Transverse colon (tissue), 3 donors: Measurements from ENCODE around the gene TM9SF1.

Experiments used
- POLR2A ChIP-seq: fragments of 450-650 bp; IDR thresholded peaks from one replicate; pipeline ENCODE4 v1.6.1; 2016; ENCODE audit warnings: antibody characterized with exemption, mild to moderate bottlenecking, moderate library complexity
- TF ChIP-seq, protein P1 (sequence below), 5 experiments: fragments of 200-600 bp in 3 of 5; fragments of 450-650 bp in 2 of 5; sonication (generic) in 3 of 5; IDR thresholded peaks; 1 replicate in 2 of 5; 2 replicates in 3 of 5; pipeline ENCODE4 v1.5.1; 2016 to 2017; ENCODE audit warnings: antibody characterized with exemption in 5 of 5, inconsistent platforms in 3 of 5, mild to moderate bottlenecking in 2 of 5, moderate library complexity in 1 of 5

DNA sequence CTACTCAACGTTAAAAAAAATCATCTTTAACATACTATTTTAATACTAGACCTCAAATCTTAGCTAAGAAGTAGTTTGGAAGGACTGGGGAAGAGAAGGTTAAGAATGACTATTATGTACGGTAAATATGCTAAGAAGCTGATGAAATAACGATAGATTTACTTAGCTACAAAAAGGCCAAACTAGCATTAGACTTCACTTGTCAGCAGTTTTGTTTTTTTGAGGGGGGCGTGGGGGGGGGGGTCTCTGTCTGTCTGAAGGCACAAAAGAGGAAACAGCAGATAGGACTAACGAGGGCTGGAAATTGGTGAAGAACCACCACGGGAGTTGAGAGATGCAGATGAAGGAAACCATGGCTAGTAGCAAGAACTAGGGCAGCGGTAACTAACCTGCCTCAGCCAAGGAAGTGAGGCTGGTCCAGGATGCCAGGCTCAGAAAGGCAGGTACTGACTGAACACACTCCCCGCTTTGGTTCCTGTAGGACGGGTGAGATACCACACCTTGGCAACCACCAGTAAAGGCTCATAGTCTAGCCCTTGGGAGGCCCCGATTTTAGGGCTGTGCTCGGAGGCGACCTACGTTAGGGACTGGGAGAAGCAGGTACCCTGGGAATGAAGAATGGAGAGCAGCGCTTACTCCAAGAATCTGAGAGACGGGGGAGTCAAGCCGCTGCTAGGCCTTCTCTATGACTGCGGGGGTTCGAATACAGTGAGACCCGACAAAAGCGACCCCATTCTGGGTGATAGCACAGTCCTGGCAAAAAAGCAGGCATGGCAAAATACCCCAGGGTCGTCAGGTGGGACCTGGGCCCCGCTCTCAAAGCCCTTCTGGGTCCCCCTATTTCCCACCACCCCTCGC is 36.3 kb upstream of the TM9SF1 start:
- TF ChIP-seq, protein P1, sequence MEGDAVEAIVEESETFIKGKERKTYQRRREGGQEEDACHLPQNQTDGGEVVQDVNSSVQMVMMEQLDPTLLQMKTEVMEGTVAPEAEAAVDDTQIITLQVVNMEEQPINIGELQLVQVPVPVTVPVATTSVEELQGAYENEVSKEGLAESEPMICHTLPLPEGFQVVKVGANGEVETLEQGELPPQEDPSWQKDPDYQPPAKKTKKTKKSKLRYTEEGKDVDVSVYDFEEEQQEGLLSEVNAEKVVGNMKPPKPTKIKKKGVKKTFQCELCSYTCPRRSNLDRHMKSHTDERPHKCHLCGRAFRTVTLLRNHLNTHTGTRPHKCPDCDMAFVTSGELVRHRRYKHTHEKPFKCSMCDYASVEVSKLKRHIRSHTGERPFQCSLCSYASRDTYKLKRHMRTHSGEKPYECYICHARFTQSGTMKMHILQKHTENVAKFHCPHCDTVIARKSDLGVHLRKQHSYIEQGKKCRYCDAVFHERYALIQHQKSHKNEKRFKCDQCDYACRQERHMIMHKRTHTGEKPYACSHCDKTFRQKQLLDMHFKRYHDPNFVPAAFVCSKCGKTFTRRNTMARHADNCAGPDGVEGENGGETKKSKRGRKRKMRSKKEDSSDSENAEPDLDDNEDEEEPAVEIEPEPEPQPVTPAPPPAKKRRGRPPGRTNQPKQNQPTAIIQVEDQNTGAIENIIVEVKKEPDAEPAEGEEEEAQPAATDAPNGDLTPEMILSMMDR (IDR thresholded peaks at IDR 0.05) = no peak
- TF ChIP-seq POLR2A = no peak
